Sciatic nerve (tissue), 2 donors: ENCODE data around the gene ENOX1. TPM values are rescaled to one million over a fixed set of nuclear protein-coding genes. Genes with fewer than 3 reads are reported as not detected.

Source experiments
- ATAC-seq: fragments of 200-7000 bp; cut with Tn5 transposase; one replicate; pipeline ENCODE4 v1.9.1; 2020; ENCODE audit warnings: mild to moderate bottlenecking, moderate library complexity
- DNase-seq: peaks from one replicate; pipeline ENCODE4 v3.0.0-alpha.2; 2020; ENCODE audit warnings: low spot score
- intact Hi-C: fragments of 100-400 bp; cut with DNase I; formaldehyde crosslinking; loops from one replicate; pipeline ENCODE4 v1.14.2; 2022
- total RNA-seq: library from RNA; stranded (reverse); fragmentation: NEBNext Ultra II Directional; extraction: Animal tissue kit (Norgen Biotek cat#: 25700); gene quantifications from one replicate; pipeline ENCODE4 v1.2.1, GENCODE V29; 2021
- donor health status: DM: no; HTN: no; CAD: no.
- donor health status: DM: no; HTN: no; CAD: no.

Gene ENOX1
- total RNA-seq, 1 donor from 2014 or later, result 4.3 TPM

- DNase-seq (no peak), ATAC-seq (no peak)
- intact Hi-C loops, result no loop called here
These were observed 212.8 kb downstream of the ENOX1 start for GRCh38 chr13:43573802-43574514.

DNA sequence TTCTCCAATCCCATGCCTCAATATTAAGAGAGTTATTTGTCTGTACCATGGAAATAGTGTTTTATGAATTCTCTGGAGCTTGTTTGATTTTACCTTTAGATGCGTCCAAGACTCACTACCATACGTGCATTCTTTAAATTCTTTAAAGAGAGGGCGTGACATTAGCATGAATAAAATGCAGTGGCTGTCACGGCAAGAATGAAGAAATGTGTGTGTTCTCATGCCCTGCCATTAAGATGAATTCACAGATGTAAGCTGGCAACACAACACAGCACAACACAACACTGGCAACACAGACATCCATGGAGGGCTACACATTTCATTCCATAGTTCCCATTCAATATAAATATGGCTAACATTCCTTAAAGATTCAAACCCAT, 213.4 kb downstream of the ENOX1 start:
- intact Hi-C loops, result no loop called here
- ATAC-seq (no peak), DNase-seq (no peak)

GRCh38 chr13:43572656-43573360, 214.0 kb downstream of the ENOX1 start:
- DNase-seq, result no peak
- intact Hi-C loops, result no loop called here
- ATAC-seq, result no peak

DNA sequence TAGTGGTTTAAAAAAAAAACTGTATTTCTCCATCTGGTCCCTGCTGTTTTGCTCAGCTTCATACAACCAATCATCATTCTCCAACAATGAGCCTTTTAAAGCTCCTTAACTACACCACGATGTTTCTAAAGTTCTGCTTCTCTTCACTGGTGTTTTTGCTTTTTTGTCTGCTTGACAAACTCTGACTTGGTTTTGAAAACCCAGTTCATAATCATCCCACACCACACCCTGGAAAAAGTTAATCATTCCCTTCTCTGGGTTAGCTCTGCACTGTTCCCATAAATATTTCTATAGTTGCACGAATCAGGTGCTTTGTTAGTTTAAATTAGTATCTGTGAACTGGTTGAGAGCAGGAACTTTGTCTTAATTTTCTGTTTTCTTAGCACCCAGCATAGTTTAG, 217.1 kb downstream of the ENOX1 start:
- peak; percentile 56 for ATAC-seq
- intact Hi-C loops, result no loop called here
- DNase-seq, result no peak

- no peak for DNase-seq
- ATAC-seq, result no peak
- intact Hi-C loops, result no loop called here
These were observed 219.2 kb downstream of the ENOX1 start for GRCh38 chr13:43567608-43568007.

DNA sequence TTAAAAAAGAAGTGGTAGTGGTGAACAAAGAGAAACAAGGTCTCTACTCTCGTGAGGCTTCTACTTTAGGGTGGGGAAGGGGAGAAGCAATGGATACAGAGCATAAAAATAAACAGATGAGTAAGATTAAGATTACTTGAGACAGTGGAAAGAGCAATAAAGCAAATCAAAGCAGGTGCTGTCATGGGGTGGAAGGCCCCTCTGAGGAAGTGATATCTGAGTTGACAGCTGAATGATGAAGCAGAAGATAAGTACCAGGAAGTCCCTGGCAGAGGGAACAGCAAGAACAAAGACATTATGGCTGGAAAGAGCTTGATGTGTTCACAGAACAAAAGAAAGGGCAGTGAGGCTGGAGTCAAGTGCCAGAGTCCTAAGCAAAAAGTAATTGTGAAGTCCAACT, 221.8 kb downstream of the ENOX1 start:
- DNase-seq, result no peak
- intact Hi-C loops, result no loop called here
- ATAC-seq, result no peak

DNA sequence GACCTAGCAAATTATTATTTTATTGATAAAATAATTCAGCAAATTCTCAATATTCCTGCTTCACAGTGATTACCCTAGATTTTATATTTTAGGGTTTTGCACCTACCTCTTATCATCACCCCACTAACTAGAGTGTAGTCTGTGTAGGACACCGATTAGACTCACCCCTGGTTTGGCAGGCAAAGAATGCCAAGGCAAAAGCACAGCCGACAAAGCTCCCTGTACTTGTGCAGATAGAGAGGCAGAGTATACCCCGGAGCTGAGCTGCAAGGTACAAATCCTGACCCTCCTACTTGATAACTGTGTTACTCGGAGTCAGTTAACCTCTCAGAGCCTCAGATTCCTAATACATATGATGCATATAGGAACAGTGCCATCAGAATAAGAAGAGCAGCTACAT, 225.7 kb downstream of the ENOX1 start:
- no peak for ATAC-seq
- no peak for DNase-seq
- intact Hi-C loops, result no loop called here

- ATAC-seq, result peak; percentile 51
- intact Hi-C loops, result no loop called here
- no peak for DNase-seq
These were observed 227.8 kb downstream of the ENOX1 start for GRCh38 chr13:43558939-43559338.

DNA sequence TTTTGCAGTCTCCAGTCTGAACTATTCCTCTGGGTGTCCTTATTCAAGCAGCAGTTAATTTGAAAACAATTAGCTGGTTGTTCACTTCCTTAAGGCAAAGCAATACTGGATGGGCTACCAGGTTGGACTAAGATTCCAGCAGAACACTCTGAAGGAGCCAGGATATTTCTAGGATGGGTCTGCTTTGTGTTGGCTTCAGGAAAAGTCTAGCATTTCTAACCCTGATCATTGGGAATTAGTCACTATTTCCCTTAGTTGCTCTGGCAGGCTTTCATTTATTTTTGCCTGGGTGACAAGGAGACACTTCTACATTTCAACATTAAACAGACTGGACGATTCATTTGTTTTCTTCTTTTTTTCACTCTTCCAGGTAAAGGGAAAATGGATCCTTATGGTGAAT, 228.4 kb downstream of the ENOX1 start:
- DNase-seq (no peak), ATAC-seq (peak; percentile 24)
- intact Hi-C loops, result no loop called here

- ATAC-seq (no peak), DNase-seq (no peak)
- intact Hi-C loops, result no loop called here
These were observed 231.1 kb downstream of the ENOX1 start for GRCh38 chr13:43555667-43556066.

DNA sequence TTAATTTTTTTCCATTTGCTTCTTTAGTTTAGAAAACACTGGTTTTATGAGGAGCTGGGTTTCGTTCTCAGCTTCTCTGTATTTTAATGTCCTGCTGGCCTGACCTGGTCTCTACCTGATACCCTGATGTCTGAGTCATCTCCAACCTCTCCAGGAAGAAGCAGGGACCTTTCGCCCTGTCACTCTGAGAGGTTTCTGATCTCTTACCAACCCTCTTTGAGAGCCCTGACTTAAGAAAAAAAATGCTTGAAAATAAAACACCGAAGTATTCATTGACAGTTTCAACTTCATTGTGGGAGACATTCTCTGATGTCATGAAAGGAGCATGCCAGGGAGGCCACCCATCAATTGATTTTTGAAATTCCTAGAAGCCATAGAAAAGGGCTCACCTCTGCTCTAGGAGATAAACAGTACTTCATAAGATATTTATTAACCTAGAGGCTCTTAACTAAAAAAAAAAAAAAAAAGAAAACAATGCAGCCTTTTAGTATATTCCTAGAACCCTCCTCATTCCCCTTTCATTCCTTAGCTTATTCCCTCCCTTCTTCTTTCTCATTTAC, 234.8 kb downstream of the ENOX1 start:
- ATAC-seq, result no peak
- intact Hi-C loops, result no loop called here
- no peak for DNase-seq

DNA sequence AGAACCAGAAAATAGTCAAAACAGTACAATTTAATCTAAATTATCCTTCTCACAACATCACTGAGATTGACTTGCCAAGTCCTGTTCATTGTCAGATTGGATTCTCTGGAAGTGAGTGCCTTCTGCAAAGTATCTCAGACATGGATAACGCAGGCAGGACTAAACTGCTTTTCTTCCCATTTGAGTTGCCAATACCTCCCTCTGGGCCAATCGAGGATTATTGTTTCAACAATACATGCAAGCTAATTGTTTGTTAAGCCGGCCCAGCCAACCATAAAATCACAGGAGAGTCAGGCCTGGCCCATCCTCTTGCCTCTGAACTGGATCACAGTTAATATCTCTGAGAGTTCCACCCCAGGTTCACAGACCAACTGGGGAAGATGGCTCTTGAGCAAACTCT, 240.0 kb downstream of the ENOX1 start:
- intact Hi-C loops, result no loop called here
- ATAC-seq, result no peak
- DNase-seq, result no peak

DNA sequence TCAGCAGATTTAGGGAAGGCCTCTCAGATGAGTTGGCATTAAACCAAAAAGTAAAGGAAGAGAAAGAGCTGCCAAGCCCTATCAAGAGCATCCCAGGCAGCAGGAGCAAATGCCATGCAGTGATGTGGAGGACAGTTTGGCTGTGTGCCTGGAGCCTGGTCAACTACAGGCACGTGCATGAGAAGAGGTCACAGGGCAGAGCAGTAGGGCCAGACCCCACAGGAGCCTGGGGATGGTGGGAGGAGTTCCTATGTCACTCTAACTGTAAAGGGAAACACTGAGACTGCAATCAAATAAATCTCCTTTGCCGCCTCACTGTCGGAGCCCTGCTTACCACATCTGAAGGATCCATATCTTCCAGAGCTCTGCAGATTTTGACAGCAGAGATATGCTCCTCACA, 240.5 kb downstream of the ENOX1 start:
- ATAC-seq (peak; percentile 68), DNase-seq (no peak)
- intact Hi-C loops, result no loop called here

DNA sequence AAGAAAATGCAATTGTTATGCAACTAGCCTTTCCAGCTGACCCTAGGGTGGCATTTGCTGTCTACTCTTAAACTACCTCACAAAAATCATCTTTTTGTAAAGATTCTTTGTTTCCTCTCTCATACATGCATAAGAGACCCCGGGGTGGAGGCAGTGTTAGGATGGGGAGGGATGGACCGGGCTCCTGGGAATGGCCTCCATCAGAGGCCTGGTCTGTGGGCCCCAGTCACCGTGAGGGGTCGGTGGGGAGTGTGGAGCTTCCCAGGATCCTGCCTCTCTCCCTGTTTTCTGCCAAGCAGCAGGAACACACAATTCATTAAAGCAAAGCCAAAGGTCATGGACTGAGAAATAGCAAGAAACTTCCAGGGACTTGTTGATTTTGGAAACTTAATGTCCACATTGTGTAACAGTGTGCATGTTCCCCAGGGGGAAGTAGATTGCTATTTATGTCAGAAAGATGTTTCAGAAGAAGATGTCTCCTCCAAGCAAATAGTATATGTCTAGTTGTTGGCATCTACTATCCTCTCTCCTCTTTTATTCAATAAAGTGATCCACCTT, 241.4 kb downstream of the ENOX1 start:
- DNase-seq (no peak), ATAC-seq (peak; percentile 91)
- intact Hi-C loops, result no loop called here

GRCh38 chr13:43544631-43545030, 242.1 kb downstream of the ENOX1 start:
- no peak for ATAC-seq
- intact Hi-C loops, result no loop called here
- no peak for DNase-seq

- no peak for ATAC-seq
- DNase-seq, result no peak
- intact Hi-C loops, result no loop called here
These were observed 242.8 kb downstream of the ENOX1 start for GRCh38 chr13:43544011-43544410.

GRCh38 chr13:43543331-43543730, 243.4 kb downstream of the ENOX1 start:
- intact Hi-C loops, result no loop called here

GRCh38 chr13:43537124-43537523, 249.6 kb downstream of the ENOX1 start:
- intact Hi-C loops, result no loop called here
- ATAC-seq, result no peak
- no peak for DNase-seq

More at GRCh38 chr13:43543331-43543730, 243.4 kb downstream of the ENOX1 start:
- ATAC-seq, result no peak
- DNase-seq, result no peak

- intact Hi-C loops, result no loop called here
- no peak for DNase-seq
- ATAC-seq, result no peak
These were observed 257.0 kb downstream of the ENOX1 start for GRCh38 chr13:43529796-43530195.

GRCh38 chr13:43528992-43529391, 257.8 kb downstream of the ENOX1 start:
- intact Hi-C loops, result no loop called here
- ATAC-seq (no peak), DNase-seq (no peak)
